IMR-90 (cell line): ENCODE measurements around the gene GPR141. TPM values are rescaled to one million over a fixed set of nuclear protein-coding genes. Genes with fewer than 3 reads are reported as not detected.

Experiments used
- ATAC-seq: fragments of 200-7000 bp; cut with Tn5 transposase; 2 replicates; pipeline ENCODE4 v1.9.1; 2020; ENCODE audit warnings: low read depth, mild to moderate bottlenecking, moderate library complexity
- BruUV-seq: library from RNA; stranded (reverse); fragments of 400-500 nt; replicated peaks from 2 replicates; lab custom pipeline; 2021; lab: Mats Ljungman, UMichigan
- CTCF ChIA-PET: fragments of 300-600 bp; formaldehyde crosslinking; extraction: SDS; loops from one replicate; lab custom pipeline; 2021; ENCODE audit warnings: antibody characterized with exemption; lab: Yijun Ruan, JAX
- POLR2A ChIA-PET: fragments of 300-600 bp; sonication (Branson Sonifier 250); formaldehyde crosslinking; loops from one replicate; lab custom pipeline; 2022; ENCODE audit warnings: antibody characterized with exemption; ENCODE audit not compliant: unreplicated experiment; lab: Charles Lee
- DNase-seq: peaks from one replicate; pipeline ENCODE4 v3.0.0; 2013
- H2AFZ ChIP-seq: replicated peaks from 2 replicates; pipeline ENCODE3; 2013; ENCODE audit warnings: low read length, mild to moderate bottlenecking; ENCODE audit not compliant: poor library complexity
- H2AK5ac ChIP-seq: 2 replicates; pipeline ENCODE4 v1.6.1; 2013; ENCODE audit warnings: low read depth, low read length, inconsistent platforms
- H2AK9ac ChIP-seq: replicated peaks from 2 replicates; pipeline ENCODE3; 2013; ENCODE audit warnings: mild to moderate bottlenecking, low read depth, low read length, moderate library complexity; ENCODE audit not compliant: poor library complexity
- H2BK120ac ChIP-seq: 2 replicates; pipeline ENCODE4 v1.6.1; 2013; ENCODE audit warnings: low read depth, low read length, inconsistent platforms
- H2BK15ac ChIP-seq: 3 replicates; pipeline ENCODE4 v1.6.1; 2013; ENCODE audit warnings: low read depth, low read length, inconsistent platforms
- H2BK20ac ChIP-seq: 2 replicates; pipeline ENCODE4 v1.6.1; 2013; ENCODE audit warnings: low read depth, mild to moderate bottlenecking, inconsistent platforms, low read length, moderate library complexity
- H2BK5ac ChIP-seq: 2 replicates; pipeline ENCODE4 v1.6.1; 2013; ENCODE audit warnings: mild to moderate bottlenecking, low read depth, low read length, inconsistent platforms; ENCODE audit not compliant: poor library complexity, severe bottlenecking
- H3K14ac ChIP-seq: replicated peaks from 2 replicates; pipeline ENCODE4 v1.6.1; 2013; ENCODE audit warnings: low read depth, low read length, inconsistent platforms
- H3K18ac ChIP-seq: 2 replicates; pipeline ENCODE4 v1.6.1; 2013; ENCODE audit warnings: low read depth, low read length, control low read depth
- H3K23ac ChIP-seq: 2 replicates; pipeline ENCODE4 v1.6.1; 2013; ENCODE audit warnings: low read depth, low read length, inconsistent platforms
- H3K27ac ChIP-seq: 2 replicates; pipeline ENCODE4 v1.5.1; 2013; ENCODE audit warnings: mild to moderate bottlenecking, control low read depth, low read length; ENCODE audit not compliant: insufficient read depth
- H3K27me3 ChIP-seq: 2 replicates; pipeline ENCODE4 v1.6.1; 2013; ENCODE audit warnings: low read length; ENCODE audit not compliant: control insufficient read depth, insufficient read depth
- H3K36me3 ChIP-seq: 2 replicates; pipeline ENCODE4 v1.6.1; 2013; ENCODE audit warnings: low read length, mixed read lengths; ENCODE audit not compliant: control insufficient read depth, insufficient read depth
- H3K4ac ChIP-seq: 2 replicates; pipeline ENCODE4 v1.6.1; 2013; ENCODE audit warnings: low read depth, low read length, inconsistent platforms
- H3K4me1 ChIP-seq: 2 replicates; pipeline ENCODE4 v1.6.1; 2013; ENCODE audit warnings: low read length, mixed read lengths; ENCODE audit not compliant: control insufficient read depth, insufficient read depth
- H3K4me2 ChIP-seq: 2 replicates; pipeline ENCODE4 v1.6.1; 2013; ENCODE audit warnings: low read depth, mild to moderate bottlenecking, control low read depth, low read length, moderate library complexity
- H3K4me3 ChIP-seq: 2 replicates; pipeline ENCODE4 v1.5.1; 2013; ENCODE audit warnings: low read depth, mild to moderate bottlenecking, control low read depth, low read length, moderate library complexity; ENCODE audit not compliant: insufficient read depth
- H3K56ac ChIP-seq: 2 replicates; pipeline ENCODE4 v1.6.1; 2013; ENCODE audit warnings: low read length, inconsistent platforms; ENCODE audit not compliant: insufficient read depth; ENCODE audit errors: extremely low read depth
- H3K79me1 ChIP-seq, 2 experiments: 2 replicates each; pipeline ENCODE4 v1.6.1; 2013; ENCODE audit warnings: low read length in 2 of 2, inconsistent platforms in 1 of 2, low read depth in 1 of 2
- H3K9ac ChIP-seq: 2 replicates; pipeline ENCODE4 v1.6.1; 2013; ENCODE audit warnings: low read depth, low read length, control low read depth
- H3K9me1 ChIP-seq: 2 replicates; pipeline ENCODE4 v1.6.1; 2013; ENCODE audit warnings: low read length, inconsistent platforms; ENCODE audit not compliant: insufficient read depth
- H3K9me3 ChIP-seq: 2 replicates; pipeline ENCODE4 v1.6.1; 2013; ENCODE audit warnings: low read length; ENCODE audit not compliant: control insufficient read depth, insufficient read depth
- H4K20me1 ChIP-seq: 2 replicates; pipeline ENCODE4 v1.6.1; 2013; ENCODE audit warnings: low read length, inconsistent platforms; ENCODE audit not compliant: insufficient read depth
- H4K5ac ChIP-seq: 2 replicates; pipeline ENCODE4 v1.6.1; 2013; ENCODE audit warnings: mild to moderate bottlenecking, low read depth, low read length, control low read depth
- H4K8ac ChIP-seq, 2 experiments: 2 replicates each; pipeline ENCODE4 v1.6.1; 2013; ENCODE audit warnings: low read depth in 2 of 2, low read length in 2 of 2, control low read depth in 1 of 2, inconsistent platforms in 1 of 2
- H4K91ac ChIP-seq: 2 replicates; pipeline ENCODE4 v1.6.1; 2013; ENCODE audit warnings: low read depth, low read length, inconsistent platforms; ENCODE audit not compliant: insufficient read depth
- BHLHE40 ChIP-seq: fragments of 150-350 bp; IDR thresholded peaks from 2 replicates; pipeline ENCODE4 v1.6.1; 2016; ENCODE audit warnings: mild to moderate bottlenecking, low read depth, low read length
- CEBPB ChIP-seq: IDR thresholded peaks from 2 replicates; pipeline ENCODE4 v1.6.1; 2012; ENCODE audit warnings: low read depth, low read length, improper control_type of control experiment
- CHD1 ChIP-seq: IDR thresholded peaks from 2 replicates; pipeline ENCODE4 v1.6.1; 2012; ENCODE audit warnings: low read depth, low read length, improper control_type of control experiment
- CTCF ChIP-seq: conservative IDR thresholded peaks from 2 replicates; pipeline ENCODE4 v1.5.1; 2012; ENCODE audit warnings: mild to moderate bottlenecking, low read depth, low read length, improper control_type of control experiment
- FOS ChIP-seq: fragments of 150-350 bp; IDR thresholded peaks from 2 replicates; pipeline ENCODE4 v1.6.1; 2016; ENCODE audit warnings: low read depth, low read length
- MAFK ChIP-seq: IDR thresholded peaks from 2 replicates; pipeline ENCODE4 v1.6.1; 2012; ENCODE audit warnings: low read depth, low read length, improper control_type of control experiment
- MAZ ChIP-seq: IDR thresholded peaks from 2 replicates; pipeline ENCODE4 v1.6.1; 2012; ENCODE audit warnings: low read depth, mild to moderate bottlenecking, low read length, improper control_type of control experiment, moderate library complexity, borderline replicate concordance
- MXI1 ChIP-seq: IDR thresholded peaks from 2 replicates; pipeline ENCODE4 v1.6.1; 2012; ENCODE audit warnings: low read depth, mild to moderate bottlenecking, low read length, moderate library complexity, borderline replicate concordance
- NFE2L2 ChIP-seq: fragments of 150-350 bp; IDR thresholded peaks from 2 replicates; pipeline ENCODE4 v1.6.1; 2016; ENCODE audit warnings: low read depth, mild to moderate bottlenecking, low read length
- POLR2A ChIP-seq: IDR thresholded peaks from 2 replicates; pipeline ENCODE4 v1.6.1; 2012; ENCODE audit warnings: mild to moderate bottlenecking, low read depth, low read length
- RAD21 ChIP-seq: IDR thresholded peaks from 2 replicates; pipeline ENCODE4 v1.6.1; 2012; ENCODE audit warnings: low read length, improper control_type of control experiment
- RCOR1 ChIP-seq: IDR thresholded peaks from 2 replicates; pipeline ENCODE4 v1.6.1; 2012; ENCODE audit warnings: mild to moderate bottlenecking, low read length, improper control_type of control experiment; ENCODE audit not compliant: insufficient replicate concordance
- RFX5 ChIP-seq: IDR thresholded peaks from 2 replicates; pipeline ENCODE4 v1.8.0; 2012; ENCODE audit warnings: low read depth, mild to moderate bottlenecking, low read length, moderate library complexity
- SMC3 ChIP-seq: fragments of 150-350 bp; IDR thresholded peaks from 2 replicates; pipeline ENCODE4 v1.6.1; 2016; ENCODE audit warnings: low read depth, mild to moderate bottlenecking, antibody characterized with exemption, low read length, moderate library complexity
- WGBS, 2 experiments: methylation state at CpG; one replicate each; pipeline versions ENCODE4 v1.1.5 to v1.1.7; 2013; ENCODE audit warnings: missing lambda C conversion rate in 2 of 2; ENCODE audit not compliant: insufficient read length in 1 of 2; ENCODE audit errors: extremely low coverage in 2 of 2; 5-methylcytosine and 5-hydroxymethylcytosine counted together
- dilution Hi-C: fragments of 300-500 bp; cut with HindIII; formaldehyde crosslinking; loops from one replicate; pipeline ENCODE4 v1.14.3; 2018; ENCODE audit warnings: low sequenced_read_pairs; ENCODE audit not compliant: unreplicated experiment
- in situ Hi-C: fragments of 300-500 bp; cut with MboI; formaldehyde crosslinking; loops from 3 replicates; pipeline ENCODE4 v1.14.3; 2019; ENCODE audit warnings: low sequenced_read_pairs, inconsistent platforms, mixed read lengths
- intact Hi-C: fragments of 100-400 bp; cut with micrococcal nuclease; formaldehyde crosslinking; loops from 2 replicates; pipeline ENCODE4 v1.10.0; 2022
- polyA plus RNA-seq, 3 experiments: library from polyadenylated mRNA; depleted of rRNA; stranded (reverse); fragments of >200 nt; gene quantifications; 2 replicates each; pipeline ENCODE4 v1.2.3, GENCODE V29; 2012; ENCODE audit warnings: low replicate concordance in 1 of 3
- total RNA-seq: library from RNA; depleted of rRNA; stranded (reverse); fragments of >200 nt; gene quantifications from 2 replicates; pipeline ENCODE4 v1.2.3, GENCODE V29; 2012
- TF ChIP-seq, protein P1 (sequence below): fragments of 150-350 bp; IDR thresholded peaks from 2 replicates; pipeline ENCODE4 v1.6.1; 2017; ENCODE audit warnings: mild to moderate bottlenecking, antibody characterized with exemption, low read length, low read depth
- TF ChIP-seq, protein P2 (sequence below): fragments of 150-350 bp; IDR thresholded peaks from 2 replicates; pipeline ENCODE4 v1.6.1; 2016; ENCODE audit warnings: low read depth, mild to moderate bottlenecking, low read length, moderate library complexity, borderline replicate concordance

Gene GPR141
- total and polyA plus RNA-seq, 2 of the 4 experiments (the other 2 are of a cell fraction): not detected

- Histone ChIP-seq H2AFZ (no peak overlapping the region), H2BK5ac (no peak overlapping the region), H3K4ac (no peak overlapping the region), H3K18ac (no peak overlapping the region), H4K5ac (no peak overlapping the region), H3K27me3 (no peaks in the 10 kb centered on the region), H2BK120ac (no peak overlapping the region), H2AK9ac (no peak overlapping the region), H3K56ac (no peak overlapping the region), H3K79me1 (no peaks in the 10 kb centered on the region), H3K14ac (no peak overlapping the region), H3K23ac (no peak overlapping the region), H4K91ac (no peak overlapping the region), H3K36me3 (no peaks in the 10 kb centered on the region), H3K4me2 (no peak overlapping the region), H3K27ac (no peak overlapping the region), H3K4me1 (no peaks in the 10 kb centered on the region), H3K9me1 (no peaks in the 10 kb centered on the region), H3K9me3 (peaks cover 13% of the 10 kb centered on the region), H4K8ac (no peak overlapping the region), H2BK20ac (no peak overlapping the region), H3K4me3 (no peak overlapping the region), H2BK15ac (no peak overlapping the region), H2AK5ac (no peak overlapping the region), H3K9ac (no peak overlapping the region), H4K20me1 (no peaks in the 10 kb centered on the region)
- CTCF ChIA-PET: no interaction called here
- dilution Hi-C loops (no loop called here), intact Hi-C loops (no loop called here), in situ Hi-C loops (no loop called here)
- POLR2A ChIA-PET: no interaction called here
- DNase-seq (no peak), ATAC-seq (no peak)
- TF ChIP-seq, protein P1, sequence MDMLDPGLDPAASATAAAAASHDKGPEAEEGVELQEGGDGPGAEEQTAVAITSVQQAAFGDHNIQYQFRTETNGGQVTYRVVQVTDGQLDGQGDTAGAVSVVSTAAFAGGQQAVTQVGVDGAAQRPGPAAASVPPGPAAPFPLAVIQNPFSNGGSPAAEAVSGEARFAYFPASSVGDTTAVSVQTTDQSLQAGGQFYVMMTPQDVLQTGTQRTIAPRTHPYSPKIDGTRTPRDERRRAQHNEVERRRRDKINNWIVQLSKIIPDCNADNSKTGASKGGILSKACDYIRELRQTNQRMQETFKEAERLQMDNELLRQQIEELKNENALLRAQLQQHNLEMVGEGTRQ: no peak
- TF ChIP-seq MAZ (no peak), CTCF (no peak), SMC3 (no peak), POLR2A (no peak), MAFK (no peak), BHLHE40 (no peak), RAD21 (no peak), RCOR1 (no peak), RFX5 (no peak), NFE2L2 (no peak), CEBPB (no peak), CHD1 (no peak), FOS (no peak), MXI1 (no peak)
- TF ChIP-seq, protein P2, sequence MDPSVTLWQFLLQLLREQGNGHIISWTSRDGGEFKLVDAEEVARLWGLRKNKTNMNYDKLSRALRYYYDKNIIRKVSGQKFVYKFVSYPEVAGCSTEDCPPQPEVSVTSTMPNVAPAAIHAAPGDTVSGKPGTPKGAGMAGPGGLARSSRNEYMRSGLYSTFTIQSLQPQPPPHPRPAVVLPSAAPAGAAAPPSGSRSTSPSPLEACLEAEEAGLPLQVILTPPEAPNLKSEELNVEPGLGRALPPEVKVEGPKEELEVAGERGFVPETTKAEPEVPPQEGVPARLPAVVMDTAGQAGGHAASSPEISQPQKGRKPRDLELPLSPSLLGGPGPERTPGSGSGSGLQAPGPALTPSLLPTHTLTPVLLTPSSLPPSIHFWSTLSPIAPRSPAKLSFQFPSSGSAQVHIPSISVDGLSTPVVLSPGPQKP: no peak
- no CpG with 5 or more reads among the region's 4 CpGs for WGBS, 2 experiments
- BruUV-seq: no TSS peak
Measured at GRCh38 chr7:37698276-37698675, 14.7 kb downstream of the GPR141 start.
